Medulla oblongata (tissue), 1 donor: ENCODE results near the gene YTHDC2.
A peak's percentile ranks its signal among the peaks of the same experiment; 100 is the strongest.
"Not testable (repeated sequence)": the region's sequence is repeated elsewhere in the genome, so short reads cannot be mapped to it uniquely, and the experiment has no call there.

ENCODE experiments used
- DNase-seq: peaks from one replicate; pipeline ENCODE4 v3.0.0-alpha.2; 2015; ENCODE audit errors: extremely low spot score

YTHDC2 gene

GRCh38 chr5:113603246-113603645, 89.8 kb downstream of the YTHDC2 start:
- not testable (repeated sequence) for DNase-seq

DNA sequence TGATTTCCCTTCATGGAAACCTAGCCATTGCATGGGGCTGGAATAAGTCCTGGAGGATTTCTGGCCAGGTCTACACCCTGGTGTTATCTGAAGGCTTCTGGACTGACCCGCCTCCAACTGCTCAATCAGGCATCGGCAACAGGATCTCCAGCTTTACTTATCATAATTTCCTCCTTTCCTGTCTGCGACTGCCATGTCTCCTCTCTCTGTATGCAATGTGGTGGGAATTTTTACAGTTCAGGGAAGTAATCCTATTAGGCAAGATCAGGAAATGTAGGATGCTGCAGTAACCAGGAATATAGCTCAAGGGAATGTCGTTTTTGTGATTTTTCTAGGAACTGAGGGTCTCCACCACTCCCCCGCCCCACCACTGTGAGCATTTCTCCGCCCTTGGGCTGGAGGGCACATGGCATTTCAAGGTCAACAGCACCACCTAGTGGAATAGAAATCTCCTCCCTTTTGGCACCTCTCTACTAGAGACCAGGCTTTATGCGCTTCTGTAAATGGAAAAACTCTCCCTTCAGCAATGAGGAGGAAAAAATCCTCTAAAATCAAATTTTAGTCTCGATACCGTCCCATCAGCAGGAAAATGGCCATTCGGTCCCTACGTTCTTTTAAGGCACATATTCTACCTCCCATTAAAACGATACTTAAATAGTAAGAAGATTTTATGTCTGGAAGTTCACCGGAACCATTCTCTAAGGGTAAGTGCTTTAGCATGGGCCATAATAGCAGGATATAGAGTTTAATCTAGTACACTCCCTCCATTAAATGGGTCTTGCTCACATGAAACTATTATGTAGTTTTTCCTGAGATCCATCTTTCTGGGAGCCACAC, 93.0 kb downstream of the YTHDC2 start:
- peak; percentile 84 for DNase-seq

DNA sequence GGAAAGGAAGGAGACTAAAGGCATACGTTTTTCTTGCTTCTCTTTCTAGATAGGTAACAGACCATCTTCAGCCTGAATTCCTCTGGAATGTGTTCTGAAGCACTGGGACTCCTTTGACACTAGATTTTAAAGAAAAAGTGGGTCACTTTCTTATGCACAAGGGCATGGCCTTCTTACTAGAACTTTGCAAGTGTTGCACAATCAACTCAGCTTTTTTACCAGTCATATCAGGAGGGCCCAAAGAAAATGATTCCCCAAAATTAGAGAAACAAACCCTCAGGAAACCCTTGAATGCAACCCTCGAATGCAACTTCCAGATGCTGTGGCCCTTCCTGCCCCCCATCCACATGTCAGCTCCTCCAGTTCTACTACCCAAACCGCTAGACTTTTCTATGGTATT, 93.9 kb downstream of the YTHDC2 start:
- no peak for DNase-seq

DNA sequence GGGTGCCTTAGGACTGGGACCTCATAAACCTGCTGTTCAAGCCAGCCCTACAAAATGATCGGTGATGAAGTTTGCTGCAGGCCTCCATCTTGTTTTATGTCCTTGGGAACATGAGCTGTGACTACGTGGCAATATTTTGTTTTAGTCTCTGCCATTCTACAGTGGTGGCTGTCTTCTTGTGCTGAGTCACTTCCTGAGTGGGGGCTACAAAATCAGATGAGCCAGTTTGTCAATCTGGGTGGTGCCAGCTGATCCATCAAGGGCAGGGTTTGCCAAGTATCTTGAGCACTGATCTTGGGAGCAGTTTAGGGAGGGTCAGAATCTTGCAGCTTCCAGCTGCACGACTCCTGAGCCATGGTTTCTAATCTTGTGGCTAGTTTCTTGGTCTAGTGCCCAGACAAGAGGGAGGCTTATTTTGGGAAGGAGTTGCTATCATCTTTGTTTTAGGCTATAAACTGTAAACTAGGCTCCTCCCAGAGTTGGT, 94.7 kb downstream of the YTHDC2 start:
- DNase-seq, result no peak

DNA sequence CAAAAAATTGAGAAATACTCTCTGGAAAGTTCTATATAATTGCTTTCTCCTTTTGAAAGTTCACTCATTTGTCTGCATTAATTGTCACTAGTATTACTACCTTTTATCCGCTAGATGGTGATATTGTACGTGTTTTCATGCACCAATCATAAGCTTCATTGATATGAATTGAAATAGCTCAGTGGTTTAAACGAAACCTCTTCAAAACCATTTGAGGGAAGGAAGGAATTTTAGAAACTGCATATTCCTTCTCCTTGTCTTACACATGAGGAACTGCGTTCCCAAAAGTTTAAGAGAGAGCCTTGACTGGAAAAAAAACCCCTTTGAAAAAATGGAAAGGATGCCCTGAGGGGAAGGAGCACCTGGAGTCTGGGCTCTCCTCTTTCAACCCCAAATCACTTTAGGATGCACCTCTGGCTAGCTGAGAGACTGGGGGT, 98.6 kb downstream of the YTHDC2 start:
- DNase-seq, result peak; percentile 33

DNA sequence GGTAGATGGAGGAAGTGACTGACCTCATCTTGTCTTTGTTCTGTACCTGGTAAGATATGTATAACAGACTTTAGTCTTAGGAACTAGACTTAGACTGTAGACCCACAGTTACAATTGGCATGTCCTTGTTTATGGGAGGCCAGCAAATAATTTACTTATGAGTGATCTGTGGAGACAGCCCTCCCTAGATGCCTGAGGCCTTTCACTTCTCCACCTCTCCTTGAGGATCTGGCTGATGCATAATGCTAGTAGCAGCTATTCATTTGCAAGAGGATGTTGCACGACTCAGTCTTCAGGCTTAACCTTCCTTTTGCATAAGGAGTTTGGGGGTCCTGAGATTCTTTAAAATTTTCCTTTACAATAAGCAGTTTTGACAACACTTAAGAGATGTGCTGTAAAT, 100.7 kb downstream of the YTHDC2 start:
- DNase-seq, result no peak

- DNase-seq, result no peak
These were observed 102.2 kb downstream of the YTHDC2 start for GRCh38 chr5:113615708-113616107.

- no peak for DNase-seq
These were observed 103.8 kb downstream of the YTHDC2 start for GRCh38 chr5:113617191-113617796.

- DNase-seq, result peak; percentile 35
These were observed 119.5 kb downstream of the YTHDC2 start for GRCh38 chr5:113632996-113633395.

DNA sequence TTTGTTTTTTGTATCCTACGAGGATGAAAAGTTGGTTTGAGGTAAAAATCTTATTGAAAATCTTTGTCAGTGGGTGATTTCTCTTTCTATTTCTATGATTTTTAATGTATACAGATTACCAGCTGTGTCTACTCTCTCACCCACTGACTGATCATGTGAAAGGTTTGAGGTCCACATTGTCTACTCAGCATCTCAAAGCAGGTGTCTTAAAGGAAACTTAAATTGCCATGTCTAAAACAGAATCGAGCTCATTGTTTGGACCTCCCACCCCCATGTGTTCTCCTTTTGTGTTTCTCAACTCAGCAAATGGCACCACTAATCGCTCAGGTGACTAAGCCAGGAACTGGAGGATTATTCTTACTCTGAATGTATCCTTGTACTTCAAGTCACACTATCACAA, 121.5 kb downstream of the YTHDC2 start:
- DNase-seq, result no peak

- no peak for DNase-seq
These were observed 128.2 kb downstream of the YTHDC2 start for GRCh38 chr5:113641715-113642114.
